22Rv1 (cell line): Measurements from ENCODE around the gene RAB1B.

Source experiments
- H3K27ac ChIP-seq: fragments of 450-650 bp; 2 replicates; pipeline ENCODE4 v1.5.1; 2017
- CTCF ChIP-seq: fragments of 450-650 bp; IDR thresholded peaks from 2 replicates; pipeline ENCODE4 v1.5.1; 2017; ENCODE audit warnings: mild to moderate bottlenecking
- ZFX ChIP-seq: fragments of 450-650 bp; IDR thresholded peaks from 2 replicates; pipeline ENCODE4 v1.6.1; 2017; ENCODE audit warnings: antibody characterized with exemption, borderline replicate concordance

RAB1B gene

GRCh38 chr11:66222358-66223149 lies 45.9 kb upstream of the RAB1B start:
- H3K27ac ChIP-seq, result no peak overlapping the region
- TF ChIP-seq ZFX (no peak), CTCF (peak; percentile 99)

- H3K27ac ChIP-seq, result no peak overlapping the region
- TF ChIP-seq CTCF (no peak), ZFX (no peak)
These were observed 44.1 kb upstream of the RAB1B start for GRCh38 chr11:66224226-66224855.

GRCh38 chr11:66225066-66225465 lies 43.4 kb upstream of the RAB1B start:
- no peak overlapping the region for H3K27ac ChIP-seq
- TF ChIP-seq ZFX (no peak), CTCF (no peak)

- no peak for TF ChIP-seq CTCF
- no peak overlapping the region for H3K27ac ChIP-seq
These were observed 42.3 kb upstream of the RAB1B start for GRCh38 chr11:66226101-66226500.

GRCh38 chr11:66227700-66228099 lies 40.7 kb upstream of the RAB1B start:
- peak overlapping the region; percentile 61 for H3K27ac ChIP-seq
- TF ChIP-seq ZFX, result no peak
- TF ChIP-seq CTCF, result no peak

- H3K27ac ChIP-seq, result peak overlapping the region; percentile 61
- TF ChIP-seq CTCF (no peak), ZFX (no peak)
These were observed 39.9 kb upstream of the RAB1B start for GRCh38 chr11:66228521-66228920.

- TF ChIP-seq CTCF (no peak), ZFX (no peak)
- H3K27ac ChIP-seq, result no peak overlapping the region
These were observed 38.3 kb upstream of the RAB1B start for GRCh38 chr11:66230156-66230555.
